H4 (cell line): ENCODE results near the gene PIP4K2A. TPM values are rescaled to one million over a fixed set of nuclear protein-coding genes. Genes with fewer than 3 reads are reported as not detected.
A peak's percentile ranks its signal among the peaks of the same experiment; 100 is the strongest.
"Not testable (repeated sequence)": the region's sequence is repeated elsewhere in the genome, so short reads cannot be mapped to it uniquely, and the experiment has no call there.

Source experiments
- DNase-seq: peaks from one replicate; pipeline ENCODE4 v3.0.0-alpha.2; 2015; ENCODE audit warnings: low spot score
- total RNA-seq: library from RNA; depleted of rRNA; stranded (reverse); fragments of >200 nt; shearing (Covaris generic); gene quantifications from 2 replicates; pipeline ENCODE4 v1.2.3, GENCODE V29; 2014; rRNA removed

The PIP4K2A gene
- total RNA-seq, result 10.8 and 28.5 TPM in 2 replicates

DNA sequence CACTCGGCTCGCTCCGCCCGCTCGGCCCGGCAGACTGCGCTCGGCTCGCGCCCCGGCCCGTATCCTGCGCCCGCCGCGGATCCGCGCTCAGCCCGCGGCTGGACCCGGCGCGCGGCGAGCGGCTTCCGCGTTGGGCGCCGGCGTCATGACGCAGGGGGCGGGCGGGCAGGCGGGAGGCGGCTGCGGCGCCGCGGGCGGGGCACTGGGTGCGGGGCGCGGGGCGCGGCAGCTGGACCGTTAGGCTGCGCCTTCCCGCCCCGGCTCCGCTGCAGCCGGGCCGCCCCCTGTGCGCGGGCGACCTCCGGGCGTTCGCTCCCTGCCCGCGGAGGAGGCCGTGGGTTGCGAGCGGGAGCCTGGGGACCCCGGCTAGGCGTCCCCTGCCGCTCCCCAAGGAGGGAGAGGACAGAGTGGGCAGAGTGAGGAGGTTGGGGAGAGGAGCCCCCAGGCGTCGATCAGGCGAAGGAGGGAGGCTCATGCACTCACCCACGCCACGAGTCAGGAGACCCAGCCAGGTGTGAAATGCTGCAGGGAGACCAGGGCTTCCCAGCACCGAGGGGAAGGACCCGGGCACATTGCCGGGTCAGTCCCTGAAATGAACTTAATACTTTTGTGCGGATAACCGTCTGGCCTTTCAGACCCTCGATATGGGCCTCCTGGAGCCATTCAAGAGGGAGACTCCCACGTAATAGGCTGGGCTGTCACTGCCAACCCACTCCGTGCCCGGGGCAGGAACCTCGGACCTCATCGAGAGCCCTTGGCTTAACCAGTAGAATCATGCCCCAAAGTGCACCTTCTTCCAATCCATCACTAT, at the start of gene PIP4K2A:
Gene PIP4K2A (minus strand): TSS at position 100 of the 811 bp plus-strand sequence. CDS start 252 bp downstream, outside the sequence.
- peak; percentile 20 for DNase-seq

DNA sequence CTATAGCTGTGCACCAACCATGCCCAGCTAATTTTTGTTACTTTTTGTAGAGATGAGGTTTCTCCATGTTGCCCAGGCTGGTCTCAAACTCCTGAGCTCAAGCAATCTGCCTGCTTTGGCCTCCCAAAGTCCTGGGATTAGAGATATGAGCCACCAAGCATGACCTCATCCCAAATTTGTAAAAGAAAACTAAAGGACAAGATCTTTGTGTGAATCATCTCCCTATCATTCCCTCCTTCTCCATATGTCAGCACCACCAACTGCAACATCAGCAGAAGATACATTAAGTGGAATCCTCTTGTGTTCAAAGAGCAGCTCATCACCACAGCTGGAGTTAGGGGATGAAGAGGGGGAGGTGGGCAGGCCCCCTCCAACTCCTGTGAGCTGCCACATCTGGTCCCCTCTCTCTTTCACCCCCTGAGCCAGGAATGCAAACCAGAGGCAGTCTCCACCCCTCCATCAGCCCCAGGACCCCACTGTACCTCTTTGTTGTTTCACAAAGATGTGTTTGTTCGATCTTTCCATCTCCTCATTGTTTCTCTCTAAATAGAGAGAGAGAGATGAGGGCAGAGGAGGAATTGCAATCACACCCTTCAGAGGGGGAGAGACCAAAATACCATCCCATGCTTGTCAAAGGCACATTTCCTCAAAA, 47.3 kb upstream of the PIP4K2A start:
- DNase-seq, result no peak

DNA sequence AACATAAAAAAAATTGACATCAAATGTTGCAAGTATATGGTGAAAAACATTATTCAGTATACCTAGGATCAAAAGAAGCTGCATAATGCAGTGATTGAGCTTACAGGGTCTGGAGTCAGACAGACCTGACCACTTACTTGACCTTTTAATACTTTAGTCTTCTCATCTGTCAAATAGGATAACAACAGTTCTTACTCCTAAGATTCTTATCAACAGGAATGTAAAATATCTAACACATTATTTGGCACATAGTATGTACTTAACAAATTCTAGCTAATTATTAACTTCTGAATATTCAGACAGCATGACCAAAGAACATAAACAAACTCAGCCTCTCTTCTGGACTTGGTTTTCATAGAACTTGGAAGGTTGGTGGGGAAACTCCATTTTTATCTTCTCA, 45.6 kb upstream of the PIP4K2A start:
- DNase-seq, result no peak

DNA sequence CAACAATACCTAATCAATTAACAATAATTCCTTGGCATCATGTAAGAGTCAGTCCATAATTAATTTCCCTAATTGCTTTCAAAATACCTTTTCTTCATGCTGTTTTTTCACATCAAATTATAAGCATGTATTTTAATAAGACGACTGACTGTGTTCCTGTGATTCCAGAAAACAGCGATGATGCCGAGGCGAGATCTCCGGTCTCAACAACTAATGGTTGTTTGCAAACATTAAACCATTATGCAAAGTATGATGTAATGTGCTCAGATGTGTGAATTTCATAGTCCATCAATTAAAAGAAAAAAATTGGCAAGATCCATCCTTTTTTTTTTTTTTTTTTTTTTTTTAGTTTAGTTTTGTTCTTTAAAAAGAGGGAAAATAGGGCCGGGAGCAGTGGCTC, 44.5 kb upstream of the PIP4K2A start:
- DNase-seq, result no peak

DNA sequence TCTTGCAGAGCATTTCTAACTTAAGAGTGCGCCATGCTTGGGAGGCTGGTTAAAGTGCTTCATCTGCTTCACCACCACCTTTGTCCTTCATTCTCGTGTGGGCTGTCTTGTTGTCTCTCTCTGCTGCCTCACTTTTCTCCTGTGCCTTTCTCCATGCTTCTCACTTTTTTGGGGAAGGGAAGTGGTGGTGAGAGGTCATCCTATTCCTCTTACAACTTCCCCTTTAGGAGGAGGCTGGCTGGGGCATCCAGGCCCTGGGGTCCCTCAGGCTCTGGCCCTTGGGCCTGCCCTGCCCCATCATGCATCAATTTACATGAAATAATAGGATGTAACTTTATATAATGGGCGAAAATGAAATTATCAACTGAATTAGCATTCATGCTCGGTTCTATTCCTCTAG, 39.9 kb upstream of the PIP4K2A start:
- no peak for DNase-seq

DNA sequence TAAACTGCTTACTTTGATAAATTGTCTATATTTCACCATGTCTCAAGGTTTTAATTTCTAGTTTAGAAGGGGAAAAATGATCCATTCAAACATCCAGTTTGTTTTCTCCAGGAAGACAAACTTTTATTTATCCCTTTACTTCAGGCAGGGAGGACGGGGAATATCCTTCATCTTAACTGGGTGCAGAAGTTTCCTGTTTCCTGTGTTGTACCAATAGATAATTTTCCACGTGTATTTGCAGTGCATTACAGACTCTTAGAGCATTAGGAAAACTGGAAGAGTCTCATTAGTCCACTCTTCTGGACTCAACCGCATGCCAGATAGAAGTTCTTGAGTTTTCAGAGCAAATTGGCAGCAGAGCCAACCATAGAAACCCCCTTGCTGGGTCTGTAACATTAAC, 39.4 kb upstream of the PIP4K2A start:
- DNase-seq, result no peak

DNA sequence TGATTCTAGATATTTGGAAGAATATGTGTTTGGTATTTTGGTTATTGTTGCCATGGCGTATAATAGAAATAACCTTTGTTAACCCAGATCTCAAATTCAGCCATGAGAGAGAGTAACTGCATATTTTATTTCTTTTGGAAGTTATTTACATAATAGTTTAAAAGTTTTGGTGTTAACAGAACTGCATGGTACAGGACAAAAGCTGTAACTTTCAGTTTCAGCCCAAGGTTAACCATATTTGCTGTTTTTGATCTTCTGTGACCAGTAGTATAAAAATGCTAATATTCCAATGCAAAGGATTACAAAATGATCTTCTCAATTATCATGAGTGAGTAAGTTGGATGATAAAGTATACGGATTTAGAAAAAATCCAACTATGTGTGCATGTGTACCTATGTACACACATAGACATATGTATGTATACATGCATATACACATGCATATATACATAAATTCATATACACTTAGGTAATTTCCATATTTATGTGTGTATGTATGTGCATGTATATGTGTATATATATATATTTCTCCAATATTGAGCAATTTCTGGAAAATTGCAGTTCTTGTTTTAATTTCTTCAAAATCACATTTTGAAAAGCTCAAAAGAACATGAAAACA, 38.0 kb upstream of the PIP4K2A start:
- DNase-seq, result no peak

DNA sequence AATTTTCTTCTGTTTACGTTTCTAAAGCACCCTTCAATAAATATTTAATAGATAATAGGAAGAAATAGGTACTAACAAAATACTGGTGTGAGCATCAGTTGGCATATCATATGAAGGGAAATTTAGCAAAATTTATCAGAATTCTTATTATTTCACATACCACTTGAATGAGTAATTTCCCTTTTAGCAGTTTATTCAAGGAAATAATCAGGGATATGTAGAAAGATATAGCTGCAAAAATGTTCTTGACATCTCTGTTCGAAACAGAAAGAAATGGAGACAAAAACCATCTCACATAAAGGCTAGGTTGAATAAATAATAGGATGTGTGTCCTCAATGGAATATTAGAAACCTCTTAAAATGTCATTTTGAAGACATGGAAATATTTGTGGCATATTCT, 35.8 kb upstream of the PIP4K2A start:
- DNase-seq, result no peak

DNA sequence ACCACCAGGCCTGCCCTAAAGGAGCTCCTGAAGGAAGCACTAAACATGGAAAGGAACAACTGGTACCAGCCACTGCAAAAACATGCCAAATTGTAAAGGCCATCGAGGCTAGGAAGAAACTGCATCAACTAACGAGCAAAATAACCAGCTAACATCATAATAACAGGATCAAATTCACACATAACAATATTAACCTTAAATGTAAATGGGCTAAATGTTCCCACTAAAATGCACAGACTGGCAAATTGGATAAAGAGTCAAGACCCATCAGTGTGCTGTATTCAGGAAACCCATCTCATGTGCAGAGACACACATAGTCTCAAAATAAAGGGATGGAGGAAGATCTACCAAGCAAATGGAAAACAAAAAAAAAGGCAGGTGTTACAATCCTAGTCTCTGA, 30.5 kb upstream of the PIP4K2A start:
- not testable (repeated sequence) for DNase-seq

DNA sequence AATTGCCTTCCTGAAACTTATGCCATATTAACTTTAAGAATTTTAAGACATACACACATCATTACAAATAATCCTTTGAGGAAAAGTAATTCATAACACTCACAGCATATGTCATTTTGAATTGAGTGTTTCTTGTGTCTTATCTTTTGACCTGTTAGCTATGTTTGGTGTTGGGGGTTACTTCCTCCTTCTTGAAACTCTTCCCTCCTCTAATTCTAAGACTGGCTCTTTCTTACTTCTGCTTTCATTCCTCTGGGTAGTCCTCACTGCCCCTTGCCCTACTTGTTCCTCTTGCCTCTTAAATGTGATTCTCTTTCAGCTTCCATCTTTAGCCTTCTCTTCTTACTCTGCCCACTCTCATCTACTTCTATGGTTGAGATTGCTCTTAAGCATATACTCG, 28.3 kb upstream of the PIP4K2A start:
- DNase-seq, result no peak

DNA sequence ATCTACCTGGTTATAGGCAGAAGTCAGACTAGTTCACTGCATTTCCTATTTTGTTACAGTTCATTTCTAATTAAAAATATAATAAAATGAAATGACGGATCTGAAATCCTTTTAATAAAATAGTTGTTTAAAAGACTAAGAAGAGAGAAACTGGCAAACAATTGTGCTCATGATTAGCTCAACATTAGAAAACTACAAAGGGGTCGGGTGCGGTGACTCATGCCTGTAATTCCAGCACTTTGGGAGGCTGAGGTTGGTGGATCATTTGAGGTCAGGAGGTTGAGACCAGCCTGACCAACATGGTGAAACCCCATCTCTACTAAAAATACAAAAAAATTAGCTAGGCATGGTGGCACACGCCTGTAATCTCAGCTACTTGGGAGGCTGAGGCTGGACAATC, 27.3 kb upstream of the PIP4K2A start:
- DNase-seq, result not testable (repeated sequence)

DNA sequence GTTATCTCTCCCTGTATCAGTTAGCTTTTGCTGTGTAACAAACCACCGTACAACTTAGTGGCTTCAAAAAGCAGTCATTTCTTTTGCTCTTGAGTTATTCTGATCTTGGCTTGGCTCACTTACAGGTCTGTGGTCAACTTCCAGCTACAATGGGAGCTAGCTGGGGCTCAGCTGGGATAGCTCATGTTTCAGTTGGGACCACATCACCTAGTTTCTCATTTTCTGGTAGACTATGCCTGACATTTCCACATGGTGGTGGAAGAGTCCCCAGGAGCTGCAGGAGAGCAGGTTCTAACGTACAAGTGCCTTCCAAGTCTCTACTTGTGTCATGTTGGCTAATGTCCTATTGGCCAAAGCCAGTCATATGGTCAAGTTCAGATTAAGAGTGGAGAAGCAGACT, 25.8 kb upstream of the PIP4K2A start:
- DNase-seq, result peak; percentile 11

DNA sequence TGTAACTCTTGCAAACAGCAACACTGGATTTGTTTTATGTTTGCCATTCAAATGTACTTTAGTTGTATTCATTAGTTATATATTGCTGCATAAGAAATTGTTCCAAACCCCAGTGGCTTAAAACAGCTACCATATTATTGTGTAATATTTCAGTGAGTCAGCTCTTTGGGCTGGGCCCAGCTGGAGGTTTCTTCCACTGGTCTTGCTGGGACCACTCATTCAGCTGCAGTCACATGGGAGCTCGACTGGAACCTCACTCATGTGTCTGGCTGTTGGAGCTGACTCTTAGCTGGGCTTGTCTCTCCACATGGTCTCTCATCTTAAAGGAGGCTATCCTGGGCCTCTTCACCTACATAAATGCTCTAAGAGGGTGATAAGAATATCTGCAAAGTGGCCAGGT, 23.2 kb upstream of the PIP4K2A start:
- peak; percentile 10 for DNase-seq

DNA sequence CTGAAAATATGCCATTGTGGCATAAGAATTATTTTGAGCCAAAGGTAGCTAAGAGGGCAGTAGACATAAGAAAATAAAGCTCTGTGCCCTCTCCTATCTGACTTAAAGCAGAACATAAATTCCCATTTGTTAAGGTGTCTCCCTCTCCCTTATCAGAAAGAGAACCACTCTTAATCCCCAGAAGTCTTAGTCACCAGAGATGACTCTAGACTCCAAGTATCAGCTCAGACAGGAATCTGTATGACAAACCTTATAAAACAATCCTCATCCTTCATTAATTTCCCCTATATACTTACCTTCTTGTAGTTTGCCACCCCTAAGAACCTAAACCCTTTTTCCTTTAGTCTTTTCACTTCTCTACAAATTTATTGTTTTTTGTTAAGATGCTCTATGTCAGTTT, 21.8 kb upstream of the PIP4K2A start:
- no peak for DNase-seq

DNA sequence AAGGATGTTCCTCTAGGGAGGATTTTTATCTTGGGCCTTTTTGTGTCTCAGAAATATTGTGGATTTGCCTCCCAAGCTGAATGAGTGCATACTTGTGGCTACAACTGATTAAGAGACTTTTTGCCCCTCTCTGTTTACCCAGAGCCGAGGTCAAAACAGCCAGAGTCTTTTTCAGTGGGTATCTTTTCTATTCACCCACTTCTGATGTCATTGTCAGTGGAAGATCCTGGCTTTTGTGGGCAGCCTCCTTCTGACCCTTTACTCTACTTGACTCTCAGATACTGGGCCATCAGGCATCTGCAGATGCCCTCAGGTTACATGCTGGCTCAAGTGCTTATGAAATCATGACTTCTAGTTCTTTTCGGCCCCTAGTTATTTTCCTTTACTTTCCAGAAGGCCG, 19.6 kb upstream of the PIP4K2A start:
- no peak for DNase-seq

DNA sequence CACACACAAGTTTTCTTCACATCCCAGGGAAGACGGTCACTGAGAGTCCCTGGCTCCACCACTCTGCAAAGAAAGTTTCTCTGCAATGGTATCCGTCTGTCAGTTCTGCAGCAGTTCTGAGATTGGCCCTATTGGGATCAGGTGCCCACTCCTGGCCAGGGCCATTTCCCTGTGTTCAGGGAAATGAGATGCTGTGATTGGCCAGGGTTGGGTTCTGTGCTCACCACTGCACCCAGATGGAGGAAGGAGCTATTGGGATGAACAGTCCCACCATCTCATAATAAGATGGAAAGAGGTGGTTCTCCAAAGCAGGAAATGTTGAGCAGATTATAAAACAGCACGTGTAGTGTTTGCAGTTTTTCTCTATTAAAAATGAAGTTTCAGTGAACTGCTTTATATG, 13.3 kb upstream of the PIP4K2A start:
- DNase-seq, result no peak

DNA sequence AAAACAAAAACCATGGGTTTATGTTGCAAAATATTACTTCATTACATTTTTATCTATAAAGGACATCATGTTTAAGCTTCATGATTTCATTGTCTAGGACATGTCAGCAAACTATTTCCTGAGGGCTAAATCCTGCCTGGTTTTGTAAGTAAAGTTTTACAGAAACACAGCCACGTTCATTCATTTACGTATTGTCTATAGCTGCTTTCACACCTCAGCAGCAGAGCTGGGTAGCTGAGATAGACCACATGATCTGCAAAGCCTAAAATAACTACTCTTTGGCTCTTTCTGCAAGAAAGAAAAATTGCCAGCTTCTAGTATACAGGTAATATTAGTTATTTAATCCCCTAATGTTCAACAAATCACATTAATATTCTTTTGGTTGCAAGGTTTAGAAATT, 12.7 kb upstream of the PIP4K2A start:
- no peak for DNase-seq

DNA sequence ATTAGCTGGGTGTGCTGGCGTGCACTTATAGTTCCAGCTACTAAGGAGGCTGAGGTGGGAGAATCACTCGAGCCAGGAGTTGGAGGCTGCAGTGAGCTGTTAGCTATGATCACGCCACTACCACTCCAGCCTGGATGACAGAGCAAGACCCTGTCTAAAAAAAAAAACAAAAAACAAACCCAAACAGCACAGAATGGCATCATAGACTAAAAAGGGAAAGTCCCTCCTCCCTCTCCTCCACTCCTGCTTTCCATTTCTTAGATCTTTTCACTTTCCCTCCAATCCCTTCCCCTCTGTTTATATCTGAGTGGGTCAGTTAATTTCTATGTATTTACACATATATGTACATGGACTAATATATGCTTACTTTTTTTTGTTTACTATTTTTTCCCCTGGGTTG, 10.4 kb upstream of the PIP4K2A start:
- DNase-seq, result no peak

DNA sequence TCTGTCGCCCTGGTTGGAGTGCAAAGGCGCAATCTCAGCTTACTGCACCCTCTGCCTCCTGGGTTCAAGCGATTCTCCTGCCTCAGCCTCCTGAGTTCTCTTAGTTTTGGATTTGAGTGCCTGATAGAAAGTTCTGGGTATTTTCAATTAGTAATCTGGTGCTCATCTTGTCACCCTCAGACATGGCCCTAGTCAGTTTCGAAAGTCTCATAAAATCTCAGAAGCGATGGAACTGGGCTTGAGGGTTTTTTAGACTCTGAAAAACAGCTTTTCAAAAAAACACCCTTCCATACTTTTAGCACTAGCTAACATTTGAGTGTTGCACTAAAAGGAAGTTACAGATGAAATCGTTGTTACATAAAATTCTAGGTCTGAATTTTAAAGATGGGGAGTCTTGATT, 9.4 kb upstream of the PIP4K2A start:
- no peak for DNase-seq

DNA sequence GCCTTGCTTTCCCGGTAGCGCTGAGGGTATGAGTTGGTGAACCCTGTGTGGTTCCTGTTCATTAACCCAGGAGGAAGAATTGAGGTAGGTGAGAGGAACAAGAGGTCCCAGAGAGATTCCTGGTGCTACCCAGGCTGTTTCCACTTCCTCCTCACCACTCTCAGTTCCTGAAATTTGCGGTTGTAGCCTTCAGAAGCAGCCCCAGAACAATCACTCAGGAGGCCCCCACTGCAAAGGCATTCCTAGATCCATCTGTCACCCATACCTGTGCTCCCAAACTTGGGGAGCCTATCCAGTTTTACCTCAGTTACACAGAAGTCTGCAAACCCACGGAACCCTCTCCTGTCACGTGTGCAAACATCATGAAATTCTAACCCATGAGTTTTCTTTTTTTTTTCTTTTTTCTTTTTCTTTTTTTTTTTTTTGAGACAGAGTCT, 9.0 kb upstream of the PIP4K2A start:
- DNase-seq, result no peak

DNA sequence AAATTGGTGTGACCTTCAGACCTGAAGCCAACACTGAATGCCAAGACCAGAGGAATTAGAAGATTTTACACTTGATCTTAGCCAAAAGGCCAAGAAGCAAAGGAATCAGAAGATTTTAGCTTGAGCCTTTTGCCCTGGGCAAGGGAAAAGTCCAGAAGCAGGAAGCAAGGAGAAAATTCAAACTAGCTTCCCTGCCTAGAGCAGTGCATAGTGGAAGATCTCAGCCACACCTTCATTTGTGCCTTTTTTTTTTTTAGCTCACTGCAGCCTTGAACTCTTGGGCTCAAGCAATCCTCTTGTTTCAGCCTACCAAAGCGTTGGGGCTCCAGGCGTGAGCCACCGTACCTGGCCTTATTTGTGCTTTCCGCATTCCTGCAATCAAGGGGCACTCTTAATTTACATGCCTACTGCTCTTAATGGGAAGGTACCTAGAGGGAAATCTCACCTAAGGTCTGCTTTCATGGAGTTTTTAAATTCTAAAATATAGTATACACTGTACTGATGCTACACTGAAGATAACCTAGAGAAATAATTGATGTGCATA, 8.3 kb upstream of the PIP4K2A start:
- DNase-seq, result no peak

DNA sequence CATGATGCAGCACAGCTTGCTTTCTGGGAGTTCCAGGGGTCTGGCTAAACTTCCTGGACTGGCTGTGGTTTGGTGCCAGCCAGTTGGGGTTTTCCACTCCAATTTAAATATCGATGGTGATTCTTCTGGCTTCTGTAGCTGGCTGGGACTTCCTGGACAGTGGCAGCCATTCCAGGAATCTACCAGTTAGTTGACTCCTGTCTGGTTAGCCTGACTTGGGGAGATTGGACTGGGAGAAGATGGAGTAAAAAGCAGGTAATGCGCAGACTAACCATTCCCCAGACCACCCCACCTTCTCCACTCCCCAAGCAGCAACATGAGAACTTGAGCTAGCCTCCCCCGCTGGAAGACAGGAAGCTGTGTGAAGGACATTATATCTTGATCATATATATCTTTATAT, 6.3 kb upstream of the PIP4K2A start:
- no peak for DNase-seq
